GM21423 (cell line): ENCODE results near the gene SKI.

Source experiments
- ATAC-seq: cut with Tn5 transposase; IDR thresholded peaks from one replicate; pipeline ENCODE4 v1.9.1; 2021; ENCODE audit warnings: mild to moderate bottlenecking, moderate library complexity; ENCODE audit not compliant: unreplicated experiment

The SKI gene

DNA sequence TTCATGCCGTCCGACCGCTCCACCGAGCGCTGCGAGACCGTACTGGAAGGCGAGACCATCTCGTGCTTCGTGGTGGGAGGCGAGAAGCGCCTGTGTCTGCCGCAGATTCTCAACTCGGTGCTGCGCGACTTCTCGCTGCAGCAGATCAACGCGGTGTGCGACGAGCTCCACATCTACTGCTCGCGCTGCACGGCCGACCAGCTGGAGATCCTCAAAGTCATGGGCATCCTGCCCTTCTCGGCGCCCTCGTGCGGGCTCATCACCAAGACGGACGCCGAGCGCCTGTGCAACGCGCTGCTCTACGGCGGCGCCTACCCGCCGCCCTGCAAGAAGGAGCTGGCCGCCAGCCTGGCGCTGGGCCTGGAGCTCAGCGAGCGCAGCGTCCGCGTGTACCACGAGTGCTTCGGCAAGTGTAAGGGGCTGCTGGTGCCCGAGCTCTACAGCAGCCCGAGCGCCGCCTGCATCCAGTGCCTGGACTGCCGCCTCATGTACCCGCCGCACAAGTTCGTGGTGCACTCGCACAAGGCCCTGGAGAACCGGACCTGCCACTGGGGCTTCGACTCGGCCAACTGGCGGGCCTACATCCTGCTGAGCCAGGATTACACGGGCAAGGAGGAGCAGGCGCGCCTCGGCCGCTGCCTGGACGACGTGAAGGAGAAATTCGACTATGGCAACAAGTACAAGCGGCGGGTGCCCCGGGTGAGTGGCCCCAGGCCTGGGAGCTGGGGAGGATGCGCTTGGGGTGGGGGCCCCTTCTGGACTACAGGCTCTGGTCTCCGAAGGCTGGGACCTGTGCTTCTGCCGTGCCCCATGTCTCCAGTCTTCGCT is 1.1 kb downstream of the SKI start:
- no peak for ATAC-seq

DNA sequence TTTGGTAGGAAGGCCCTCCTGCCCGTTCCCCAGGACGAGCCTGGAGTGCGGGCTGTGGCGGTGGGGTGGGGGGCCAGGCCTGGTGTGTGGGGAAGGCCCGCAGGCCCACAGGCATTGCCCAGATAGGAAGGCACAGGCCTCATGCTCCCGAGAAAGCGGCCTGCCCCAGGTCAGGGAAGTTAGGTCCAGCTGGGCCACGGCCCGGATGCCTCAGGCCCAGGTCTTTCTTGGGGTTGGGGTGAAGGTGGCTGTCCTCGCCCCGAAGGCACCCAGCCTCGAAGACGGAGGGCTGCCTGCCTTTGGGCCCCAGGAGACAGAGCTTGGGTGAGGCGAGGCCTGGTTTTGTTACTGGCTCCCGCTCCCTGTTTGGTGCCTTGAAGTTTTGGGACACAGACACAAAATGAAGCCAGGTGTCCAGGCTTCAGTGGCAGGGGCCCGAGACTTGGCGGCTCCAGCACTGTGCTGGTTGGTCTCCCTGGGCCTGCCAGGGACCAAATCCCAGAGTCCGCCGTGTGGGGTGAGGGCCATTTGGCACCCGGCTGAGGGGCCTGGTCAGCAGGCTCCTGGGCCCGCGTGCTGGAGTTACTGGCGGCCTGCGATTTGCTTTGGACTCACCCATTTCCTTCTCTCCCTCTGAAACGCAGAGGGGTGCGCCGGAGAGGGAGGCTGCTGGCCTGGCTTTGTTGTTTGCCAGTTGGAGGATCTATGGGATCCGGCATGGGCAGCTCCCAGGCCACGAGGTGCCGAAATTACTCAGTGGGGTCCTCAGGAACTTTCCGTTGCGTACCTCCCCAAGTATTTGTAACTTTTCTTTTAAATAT is 2.0 kb downstream of the SKI start:
- ATAC-seq = no peak

DNA sequence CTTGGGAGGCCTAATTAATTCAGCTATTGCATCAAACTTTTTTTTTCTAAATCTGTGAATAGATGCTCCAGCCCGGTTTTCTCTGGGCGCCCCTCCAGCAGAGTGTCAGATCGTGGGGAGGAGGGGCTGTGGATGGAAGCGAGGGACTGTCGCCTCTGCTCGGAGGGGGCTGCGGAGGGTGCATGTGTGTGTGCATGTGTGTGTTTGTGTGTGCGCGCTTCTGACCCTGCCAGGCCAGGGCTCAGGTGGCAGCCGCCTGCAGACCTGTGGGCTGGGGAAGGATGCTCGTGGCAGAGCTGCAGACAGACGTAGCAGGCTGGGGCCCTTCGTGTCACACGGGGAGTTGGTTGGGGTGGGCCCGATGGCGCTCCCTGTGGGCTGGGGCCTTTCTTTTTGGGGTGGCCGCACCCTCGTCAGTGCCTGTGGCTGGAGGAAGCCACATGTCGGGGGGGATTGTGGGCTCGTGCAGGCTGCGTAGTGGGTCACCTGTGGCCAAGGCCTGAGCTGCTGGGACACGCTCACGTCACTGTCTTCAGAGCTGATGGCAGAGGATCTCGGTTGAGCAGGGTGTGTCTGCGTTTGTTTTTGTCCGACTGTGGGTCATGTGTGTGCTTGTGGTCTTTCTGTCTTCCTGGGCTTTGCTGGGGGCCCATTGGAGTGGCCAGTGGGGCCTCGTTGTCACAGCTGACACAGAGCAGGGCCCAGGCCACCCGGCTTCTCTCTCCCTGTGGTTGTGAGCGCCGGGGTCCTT is 2.8 kb downstream of the SKI start:
- no peak for ATAC-seq

DNA sequence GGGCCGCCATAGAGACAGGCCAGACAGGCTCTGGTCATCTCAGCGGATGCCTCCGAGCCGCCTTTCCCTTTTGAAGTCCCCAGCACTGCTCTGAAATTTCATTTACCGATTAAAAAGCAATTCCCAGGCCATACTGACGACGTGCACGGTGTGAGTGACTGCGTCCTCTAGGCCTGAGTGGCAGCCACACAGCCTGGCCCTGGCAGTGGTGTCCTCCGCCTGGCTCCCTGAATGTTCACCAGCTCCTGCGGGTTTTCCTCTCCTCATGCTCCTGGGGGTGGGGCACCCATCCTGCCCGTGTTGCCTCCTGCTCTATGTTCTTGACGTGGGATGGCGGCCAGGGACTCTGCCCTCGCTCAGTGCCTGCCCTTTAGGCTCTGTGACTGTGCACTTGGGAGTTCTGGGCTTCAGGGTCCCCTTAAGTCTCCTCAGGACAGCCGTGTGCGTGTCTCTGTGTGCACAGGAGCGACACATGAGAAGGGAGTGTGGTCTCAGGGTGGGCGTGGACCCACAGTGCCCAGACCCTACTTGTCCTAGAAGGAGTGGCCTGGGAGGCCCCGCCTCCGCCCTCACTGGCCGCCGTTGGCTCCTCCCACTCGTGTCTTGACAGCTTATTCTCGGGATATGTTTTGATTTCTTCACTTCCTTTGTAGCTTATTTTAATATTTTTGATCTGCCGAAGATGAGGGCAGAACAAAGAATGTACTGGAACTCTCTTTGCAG is 3.6 kb downstream of the SKI start:
- no peak for ATAC-seq

DNA sequence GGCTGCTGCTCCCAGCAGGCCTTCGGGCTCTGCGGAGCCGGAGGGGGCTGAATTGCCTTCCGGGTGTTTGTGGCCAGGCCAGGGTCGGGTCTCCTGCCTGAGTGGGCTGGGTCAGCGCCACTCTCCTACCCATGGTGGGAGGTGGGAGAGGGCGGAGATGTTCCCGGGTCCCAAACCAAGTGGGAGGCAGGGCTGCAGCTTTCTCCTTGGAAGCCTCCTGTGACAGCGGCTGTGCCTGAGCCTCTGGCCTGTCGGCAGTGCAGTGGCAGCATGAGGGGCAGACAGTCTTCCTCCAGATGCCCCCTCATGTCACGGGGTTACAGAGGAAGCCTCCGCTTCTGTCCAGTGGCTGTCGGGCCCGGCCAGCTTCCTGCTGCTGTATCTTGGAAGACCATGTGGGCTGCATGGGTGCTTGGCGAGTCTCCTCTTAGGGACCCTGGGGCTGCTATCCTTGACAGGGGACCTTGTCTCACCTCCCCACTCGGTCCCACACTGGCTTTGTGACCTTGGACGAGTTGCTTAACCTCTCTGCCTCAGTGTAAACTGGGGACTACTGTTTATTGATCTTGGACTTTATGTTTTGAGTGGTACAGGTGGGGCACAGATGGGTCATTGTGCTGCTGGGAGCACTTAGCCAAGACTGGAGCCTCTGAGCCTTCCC is 4.3 kb downstream of the SKI start:
- no peak for ATAC-seq

DNA sequence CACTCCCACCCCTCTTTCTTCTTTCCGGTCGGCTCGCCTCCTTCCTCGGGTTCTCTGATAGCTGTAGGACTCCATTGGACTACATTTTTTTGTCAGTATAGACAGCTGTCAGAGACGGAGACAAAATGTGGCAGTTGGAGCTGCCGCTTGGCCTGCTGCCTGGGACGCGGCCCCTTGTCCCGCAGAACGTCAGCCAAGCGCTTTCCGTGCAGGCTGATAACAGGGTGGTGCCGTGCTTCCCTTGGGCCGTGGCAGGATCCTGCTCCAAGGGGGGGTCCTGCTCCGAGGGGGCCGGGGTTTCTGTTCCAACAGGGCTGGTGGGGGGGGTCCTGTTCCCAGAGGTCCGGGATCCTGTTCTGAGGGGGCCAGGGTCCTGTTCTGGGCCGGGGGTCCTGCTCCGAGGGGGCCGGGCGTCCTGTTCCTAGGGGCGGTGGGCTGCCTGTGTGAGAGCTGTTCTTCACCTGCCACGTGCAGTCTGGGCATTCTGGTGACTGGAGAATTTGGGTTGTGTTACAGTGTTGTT is 4.9 kb downstream of the SKI start:
- no peak for ATAC-seq

DNA sequence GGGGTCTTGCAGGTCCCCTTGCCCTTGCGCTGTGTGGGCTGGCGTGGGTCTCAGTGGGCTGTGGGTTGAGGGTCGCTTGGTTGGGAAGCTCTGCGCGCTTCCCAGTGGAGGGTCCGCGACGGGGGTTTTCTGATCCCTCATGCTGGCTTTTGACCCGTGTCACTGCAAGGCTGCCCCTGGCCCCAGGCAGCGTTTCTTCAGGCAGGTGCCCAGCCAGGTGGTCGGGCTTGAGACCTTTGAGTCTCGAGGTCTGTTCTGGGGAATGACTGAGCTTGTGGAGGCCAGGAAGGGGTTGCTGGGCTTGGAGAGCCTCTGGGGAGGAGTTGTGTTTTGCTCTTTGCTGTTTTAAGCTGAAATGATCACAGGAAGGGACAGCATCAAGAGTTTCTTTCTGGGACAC is 5.3 kb downstream of the SKI start:
- ATAC-seq = no peak

DNA sequence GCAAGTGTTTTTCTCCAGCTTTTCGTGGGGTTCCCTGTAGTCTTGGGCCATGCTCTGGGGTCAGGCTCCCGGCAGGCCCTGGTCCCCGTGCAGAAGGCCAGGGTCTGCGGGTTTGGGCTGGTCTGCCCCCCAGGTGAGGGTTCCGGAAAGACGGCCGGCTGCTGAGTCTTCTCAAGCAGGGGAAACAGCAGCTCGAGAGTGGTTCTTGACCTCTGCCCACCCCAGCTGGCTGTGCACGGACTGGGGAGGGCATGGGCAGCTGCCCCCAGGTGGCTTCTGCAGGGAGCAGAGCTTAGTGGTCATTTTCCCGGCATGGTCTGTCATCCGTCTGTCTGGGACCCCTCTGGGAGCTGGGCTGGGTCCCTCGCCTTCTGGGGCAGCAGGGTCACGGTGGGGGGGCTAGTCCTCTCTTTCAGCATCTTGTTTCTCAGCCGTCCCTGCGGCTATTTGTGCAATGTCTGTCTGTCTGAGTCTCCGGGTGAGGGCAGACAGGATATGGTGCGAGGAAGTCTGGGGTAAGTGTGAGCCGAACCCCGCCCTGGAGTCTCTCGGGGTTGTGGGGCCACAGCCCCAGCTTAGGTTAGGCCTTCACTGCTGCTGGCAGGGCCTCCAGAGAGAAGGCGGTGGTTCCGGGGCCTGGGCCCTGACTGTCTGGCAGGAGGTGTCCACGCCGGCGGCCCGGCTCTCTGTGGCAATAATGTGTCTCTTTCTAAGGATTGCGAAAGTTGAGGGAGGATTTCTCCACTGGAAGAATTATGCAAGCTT is 6.1 kb downstream of the SKI start:
- peak; percentile 43 for ATAC-seq

DNA sequence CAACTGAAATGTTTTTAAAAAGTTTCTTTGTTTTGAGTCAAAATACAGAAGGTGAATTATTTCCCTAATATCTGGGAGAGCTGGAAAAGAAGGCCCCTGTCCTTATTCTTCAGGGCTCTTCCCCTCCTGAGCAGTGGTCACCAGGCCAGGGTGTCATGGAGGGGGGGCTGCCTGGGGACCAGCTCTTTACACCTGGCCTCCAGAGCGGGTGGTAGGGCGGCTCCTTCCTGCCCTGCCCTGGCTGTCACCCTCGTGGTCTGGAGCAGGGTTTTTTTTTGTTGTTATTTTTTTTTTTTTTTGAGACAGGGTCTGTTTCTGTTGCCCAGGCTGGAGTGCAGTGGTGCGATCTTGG is 6.6 kb downstream of the SKI start:
- no peak for ATAC-seq

DNA sequence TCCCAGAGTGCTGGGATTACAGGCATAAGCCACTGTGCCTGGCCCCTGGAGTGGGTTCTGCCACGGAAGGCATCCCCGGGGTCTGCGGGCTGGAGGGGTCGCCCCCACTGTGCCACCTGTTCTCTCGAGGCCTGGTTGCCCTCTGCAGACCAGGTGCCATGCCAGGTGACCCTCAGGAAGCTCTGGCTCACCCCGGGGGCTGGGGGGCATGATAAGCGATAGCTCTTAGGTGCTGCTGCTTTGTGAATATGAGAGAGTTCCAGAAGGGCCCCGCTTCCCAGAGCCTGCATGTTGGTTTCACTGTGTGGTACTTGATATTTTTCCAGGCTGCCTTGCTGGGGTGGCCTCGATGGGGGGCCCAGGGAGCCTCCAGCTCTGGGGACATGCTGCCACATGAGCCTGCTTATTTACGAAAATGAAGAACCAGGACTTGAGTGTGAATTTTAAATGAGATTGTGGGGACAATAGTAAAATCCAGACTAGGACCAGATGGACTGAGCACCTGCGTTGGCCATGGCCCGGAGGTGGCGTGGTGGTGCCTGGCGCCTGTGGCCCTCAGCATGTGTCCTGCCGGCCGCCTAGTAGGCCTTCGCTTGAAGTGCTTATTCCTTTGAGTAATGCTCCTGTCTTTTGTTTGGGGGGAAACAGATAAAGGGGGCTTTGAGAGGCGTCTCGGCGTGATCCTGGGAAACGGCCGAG is 7.3 kb downstream of the SKI start:
- no peak for ATAC-seq

DNA sequence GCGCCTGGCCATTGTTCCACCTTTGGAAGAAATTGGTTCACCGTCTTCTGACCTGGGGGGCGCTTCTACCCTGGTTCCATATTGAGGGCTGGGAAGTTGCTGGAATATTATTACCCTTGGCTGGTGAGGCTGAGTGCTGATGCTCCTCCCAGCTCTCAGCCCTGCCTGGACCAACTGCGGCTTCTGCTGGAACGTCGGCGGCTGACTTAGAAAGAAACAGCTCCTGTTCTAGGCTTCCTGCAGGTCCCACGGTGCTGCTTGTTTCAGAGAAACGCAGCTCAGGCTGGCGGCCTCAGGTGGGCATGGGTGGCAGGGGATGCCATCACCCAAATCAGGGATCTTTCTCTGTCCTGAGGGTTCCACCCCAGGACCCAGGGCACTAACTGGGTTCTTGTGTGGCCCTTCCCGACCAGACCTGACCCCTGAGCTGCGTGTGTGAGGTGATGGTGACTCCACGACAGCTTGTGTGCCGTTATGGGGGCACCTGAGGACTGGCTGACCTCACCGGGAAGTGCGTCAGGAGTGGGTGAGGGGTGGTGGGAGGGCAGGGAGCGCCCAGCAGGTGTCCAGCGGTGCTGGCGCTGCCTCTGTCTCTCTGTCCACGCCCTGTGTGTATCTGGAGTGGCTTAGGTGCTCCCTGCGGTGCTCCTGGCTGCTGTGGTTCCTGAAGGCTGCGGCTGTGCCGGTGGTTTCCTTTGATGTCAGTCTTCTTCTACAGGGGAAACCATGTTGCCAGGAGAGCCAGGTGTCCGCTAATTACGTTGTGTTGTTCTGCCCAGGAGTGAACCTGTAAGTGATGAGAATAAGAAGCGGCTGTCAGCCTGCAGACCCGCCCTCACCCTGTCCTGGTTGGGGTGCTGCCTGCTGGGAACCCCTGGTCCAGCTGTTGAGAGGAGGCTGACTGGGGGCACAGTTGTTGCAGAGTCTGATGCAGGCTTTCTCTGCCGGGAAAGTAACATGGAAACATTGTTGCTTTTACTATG is 8.9 kb downstream of the SKI start:
- no peak for ATAC-seq

DNA sequence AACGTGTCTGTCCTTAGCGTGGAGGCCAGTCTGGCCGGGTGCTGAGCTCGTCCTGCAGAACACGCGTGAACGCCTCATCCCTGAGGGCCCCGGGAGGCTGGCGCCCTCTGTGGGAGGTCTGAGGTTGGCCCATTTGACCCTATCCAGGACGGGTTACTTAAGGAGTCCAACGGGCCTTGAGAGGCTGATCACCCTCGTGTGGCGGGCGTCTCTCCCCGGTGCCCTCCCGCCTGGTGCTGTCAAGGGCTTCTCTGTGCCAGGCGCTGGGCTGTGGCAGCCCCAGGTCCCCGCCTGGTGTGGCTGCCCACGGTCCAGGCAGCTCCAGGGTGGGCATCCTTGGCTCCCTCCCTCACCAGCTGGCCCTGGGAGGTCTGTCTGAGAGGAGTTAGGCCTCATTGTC is 9.7 kb downstream of the SKI start:
- no peak for ATAC-seq

DNA sequence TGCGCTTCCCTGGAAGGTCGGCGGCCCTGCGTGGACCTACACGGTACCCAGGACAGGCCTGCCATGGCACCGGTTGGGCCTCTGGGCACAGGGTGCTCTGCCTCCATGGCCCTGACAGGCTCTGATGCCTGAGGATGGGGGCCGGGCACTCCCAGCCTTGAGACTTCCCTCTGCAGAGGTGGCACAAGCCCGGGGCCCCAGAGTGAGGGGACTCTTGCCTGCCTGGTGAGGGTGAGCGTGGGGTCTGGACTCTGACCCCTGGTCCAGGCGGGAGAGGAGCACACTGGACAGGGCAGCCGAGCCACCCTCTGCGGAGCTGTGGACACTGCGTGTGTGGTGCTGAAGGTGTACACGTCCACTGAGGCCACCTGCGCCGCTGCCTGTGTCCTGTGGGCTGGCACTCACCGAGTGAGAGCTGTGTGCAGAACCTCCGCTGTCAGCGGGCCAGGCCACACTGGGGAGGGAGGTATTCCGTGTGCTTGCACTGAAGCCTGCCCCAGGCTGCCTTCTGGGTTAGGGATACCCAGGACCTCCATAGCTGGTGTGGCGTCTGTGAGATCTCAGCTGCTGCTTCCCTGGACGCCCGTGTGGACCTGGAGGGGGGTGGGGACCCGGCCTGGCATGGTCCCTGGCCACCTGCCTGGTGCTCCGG is 10.4 kb downstream of the SKI start:
- ATAC-seq = no peak

DNA sequence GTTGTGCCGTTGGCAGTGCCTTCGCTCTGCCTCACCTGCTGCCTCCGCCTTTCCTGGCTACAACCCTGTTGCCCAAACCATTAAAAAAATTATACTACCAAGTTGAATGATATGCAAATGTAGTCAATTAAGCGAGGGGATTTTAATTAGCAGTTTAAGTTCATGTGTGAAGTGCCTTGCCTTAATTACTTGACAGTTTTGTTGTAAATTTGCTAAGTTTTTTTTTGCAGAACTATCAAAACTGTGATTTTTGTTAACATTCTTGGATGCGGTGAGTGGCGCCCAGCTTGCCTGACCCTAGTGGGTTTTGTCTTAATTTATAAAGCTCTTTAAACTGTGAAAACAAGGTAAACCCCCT is 10.9 kb downstream of the SKI start:
- ATAC-seq = no peak

DNA sequence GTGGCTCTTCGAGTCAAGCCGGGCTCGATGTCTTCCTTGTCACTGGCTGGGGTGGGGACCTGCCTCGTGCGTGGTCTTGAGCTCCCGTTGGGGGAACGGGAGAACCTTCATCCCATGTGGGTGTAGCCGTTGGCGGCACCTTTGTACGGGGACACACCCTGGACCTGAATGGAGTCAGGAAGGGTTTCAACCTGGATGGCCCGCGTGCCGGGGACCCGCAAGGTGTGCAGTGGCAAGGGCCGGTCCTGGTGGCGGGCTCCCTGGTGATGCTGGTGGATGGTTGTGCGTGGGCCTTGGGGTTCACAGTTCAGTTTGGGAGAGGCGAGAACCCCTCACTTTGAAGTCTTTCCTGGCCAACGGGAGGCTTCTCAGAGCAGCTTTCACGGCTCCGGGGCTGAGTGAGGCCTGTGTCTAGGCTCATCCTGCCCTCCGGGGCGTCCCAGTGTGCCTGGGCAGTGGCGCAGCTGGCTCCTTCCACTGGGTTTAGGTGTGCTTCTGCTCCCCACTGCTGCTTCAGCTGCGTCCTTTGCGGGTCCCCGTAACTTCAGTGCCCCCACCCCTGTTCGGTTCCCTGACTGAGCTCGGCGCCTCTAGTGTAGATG is 11.4 kb downstream of the SKI start:
- no peak for ATAC-seq

DNA sequence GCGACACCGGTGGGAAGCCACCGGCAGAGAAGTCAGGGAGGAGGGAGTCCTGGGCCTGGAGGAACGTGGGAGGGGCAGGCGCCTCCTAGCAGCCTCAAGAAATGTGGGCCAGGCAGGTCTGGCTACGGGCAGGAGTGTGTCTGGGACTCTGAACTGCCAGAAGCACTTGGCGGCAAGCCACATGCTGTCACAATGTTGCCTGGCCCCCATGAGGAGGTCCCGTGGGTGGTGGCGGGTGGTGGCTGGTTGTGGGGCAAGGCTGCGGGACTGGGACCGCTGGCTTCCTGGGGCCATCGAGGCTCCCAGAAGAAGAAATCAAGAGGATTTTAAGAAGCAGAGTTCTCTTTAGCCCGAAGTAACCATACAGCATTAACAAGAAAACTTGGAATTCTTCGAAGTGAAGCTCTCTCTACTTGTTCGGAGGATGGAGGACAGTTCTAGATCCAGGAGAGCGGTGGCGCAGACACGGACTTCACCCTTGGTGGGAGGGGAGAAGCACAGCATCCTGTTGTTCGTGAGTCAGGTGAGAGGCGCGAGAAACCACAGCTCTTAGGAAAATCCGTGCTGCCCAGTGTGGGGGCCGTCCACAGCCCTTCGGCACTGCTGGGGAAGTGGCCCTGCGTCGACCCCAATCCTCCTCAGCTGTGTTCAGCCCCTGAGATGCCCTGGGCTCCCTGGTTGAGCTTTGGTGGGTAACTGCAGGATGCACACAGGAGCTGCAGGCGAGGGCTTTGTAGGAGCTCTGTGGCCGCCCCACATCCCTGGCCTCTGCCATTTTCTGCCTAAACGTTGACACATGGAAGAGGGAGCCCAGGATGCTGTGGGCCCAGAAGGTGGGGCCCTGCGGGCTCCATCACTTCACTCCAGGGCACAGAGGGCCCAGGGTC is 12.4 kb downstream of the SKI start:
- no peak for ATAC-seq
